H1 (cell line): ENCODE data around the gene MPDZ. TPM values are rescaled to one million over a fixed set of nuclear protein-coding genes. Genes with fewer than 3 reads are reported as not detected.

Experiments used
- CTCF ChIA-PET: fragments of 300-600 bp; sonication (Branson Sonifier 250); formaldehyde crosslinking; loops from one replicate; lab custom pipeline; 2021; ENCODE audit not compliant: partially characterized antibody; lab: Charles Lee
- POLR2A ChIA-PET: fragments of 300-600 bp; sonication (Branson Sonifier 250); formaldehyde crosslinking; loops from one replicate; lab custom pipeline; 2021; ENCODE audit warnings: inconsistent platforms; ENCODE audit not compliant: partially characterized antibody; lab: Charles Lee
- DNase-seq, 2 experiments: peaks; one replicate each; pipeline versions ENCODE4 v3.0.0 to v3.0.0-alpha.2; 2010 to 2022; ENCODE audit warnings: low spot score in 2 of 2, low read depth in 1 of 2, mixed read lengths in 1 of 2
- FAIRE-seq: peaks from 2 replicates; lab custom pipeline; 2011; peaks lifted over from hg19 to GRCh38; lab: Jason Lieb, UNC
- H2AFZ ChIP-seq: 2 replicates; pipeline ENCODE4 v1.8.1; 2012; ENCODE audit warnings: low read length, inconsistent platforms
- H2AK5ac ChIP-seq: 2 replicates; pipeline ENCODE4 v1.6.1; 2013; ENCODE audit warnings: low read depth, low read length
- H2BK120ac ChIP-seq: replicated peaks from 2 replicates; pipeline ENCODE3; 2013; ENCODE audit warnings: low read depth, low read length, inconsistent platforms
- H2BK12ac ChIP-seq: 2 replicates; pipeline ENCODE4 v1.6.1; 2013; ENCODE audit warnings: low read depth, low read length
- H2BK15ac ChIP-seq: 2 replicates; pipeline ENCODE4 v1.6.1; 2013; ENCODE audit warnings: low read length
- H2BK20ac ChIP-seq: 2 replicates; pipeline ENCODE4 v1.6.1; 2013; ENCODE audit warnings: low read length
- H2BK5ac ChIP-seq: 2 replicates; pipeline ENCODE4 v1.6.1; 2013; ENCODE audit warnings: low read depth, low read length
- H3K14ac ChIP-seq: 2 replicates; pipeline ENCODE4 v1.6.1; 2013; ENCODE audit warnings: inconsistent platforms; ENCODE audit not compliant: insufficient read length
- H3K18ac ChIP-seq: 2 replicates; pipeline ENCODE4 v1.6.1; 2013; ENCODE audit warnings: low read length; ENCODE audit errors: extremely low read depth
- H3K23ac ChIP-seq: 2 replicates; pipeline ENCODE4 v1.6.1; 2013; ENCODE audit warnings: inconsistent platforms; ENCODE audit not compliant: insufficient read length
- H3K23me2 ChIP-seq: 2 replicates; pipeline ENCODE4 v1.6.1; 2013; ENCODE audit warnings: low read depth, low read length
- H3K27ac ChIP-seq: 2 replicates; pipeline ENCODE4 v1.6.1; 2011; ENCODE audit warnings: low read depth, low read length, inconsistent platforms
- H3K27me3 ChIP-seq, 4 experiments: replicated peaks in 1 of 4; 1 replicate in 1 of 4; 2 replicates in 3 of 4; pipeline versions ENCODE4 v1.6.1 to v1.8.1; 2011 to 2013; ENCODE audit warnings: low read length in 3 of 4, mild to moderate bottlenecking in 3 of 4, inconsistent platforms in 2 of 4, mixed read lengths in 2 of 4, moderate library complexity in 1 of 4; ENCODE audit not compliant: control insufficient read depth in 3 of 4, insufficient read depth in 3 of 4; ENCODE audit errors: extremely low read depth in 1 of 4
- H3K36me3 ChIP-seq, 4 experiments: 2 replicates each; pipeline versions ENCODE4 v1.6.1 to v1.8.1; 2011 to 2013; ENCODE audit warnings: mild to moderate bottlenecking in 4 of 4, low read length in 3 of 4, moderate library complexity in 2 of 4, control low read depth in 1 of 4, inconsistent platforms in 1 of 4; ENCODE audit not compliant: insufficient read depth in 4 of 4, control insufficient read depth in 2 of 4
- H3K4ac ChIP-seq: replicated peaks from 2 replicates; pipeline ENCODE3; 2013; ENCODE audit warnings: low read length, low read depth, mixed read lengths, inconsistent platforms; ENCODE audit not compliant: insufficient read length
- H3K4me1 ChIP-seq, 4 experiments: replicated peaks in 1 of 4; 1 replicate in 1 of 4; 2 replicates in 3 of 4; pipeline versions ENCODE4 v1.6.1 to v1.8.1; 2011 to 2013; ENCODE audit warnings: low read length in 3 of 4, inconsistent platforms in 2 of 4, mixed read lengths in 1 of 4; ENCODE audit not compliant: insufficient read depth in 4 of 4, control insufficient read depth in 3 of 4
- H3K4me2 ChIP-seq, 2 experiments: 2 replicates each; pipeline versions ENCODE4 v1.6.1 to v1.8.1; 2011 to 2013; ENCODE audit warnings: low read depth in 2 of 2, low read length in 2 of 2, control low read depth in 1 of 2, inconsistent platforms in 1 of 2, mild to moderate bottlenecking in 1 of 2; ENCODE audit not compliant: insufficient read depth in 1 of 2
- H3K4me3 ChIP-seq, 4 experiments: fragments of 200-600, 300-600 bp in 1 of 4; sonication (generic), shearing (Covaris generic), sonication (Bioruptor Twin) in 1 of 4; 2 replicates each; pipeline versions ENCODE4 v1.5.1 to v1.8.1; 2011 to 2016; ENCODE audit warnings: low read length in 4 of 4, low read depth in 3 of 4, control low read depth in 2 of 4, inconsistent platforms in 2 of 4, mild to moderate bottlenecking in 2 of 4, mixed read lengths in 1 of 4, moderate library complexity in 1 of 4; ENCODE audit not compliant: insufficient read depth in 2 of 4; ENCODE audit errors: extremely low read depth in 1 of 4
- H3K56ac ChIP-seq: replicated peaks from 2 replicates; pipeline ENCODE3; 2013; ENCODE audit warnings: low read depth, mild to moderate bottlenecking, mixed read lengths, low read length, inconsistent platforms; ENCODE audit not compliant: insufficient read length
- H3K79me1 ChIP-seq: 2 replicates; pipeline ENCODE4 v1.6.1; 2013; ENCODE audit warnings: low read depth, low read length, control low read depth
- H3K79me2 ChIP-seq, 2 experiments: 2 replicates each; pipeline versions ENCODE4 v1.6.1 to v1.8.1; 2012 to 2013; ENCODE audit warnings: low read length in 2 of 2, mild to moderate bottlenecking in 2 of 2, inconsistent platforms in 1 of 2; ENCODE audit not compliant: insufficient read depth in 2 of 2, control insufficient read depth in 1 of 2
- H3K9ac ChIP-seq, 4 experiments: replicated peaks in 1 of 4; 1 replicate in 1 of 4; 2 replicates in 3 of 4; pipeline versions ENCODE4 v1.6.1 to v1.8.1; 2011 to 2013; ENCODE audit warnings: low read depth in 3 of 4, low read length in 3 of 4, control low read depth in 2 of 4, mild to moderate bottlenecking in 2 of 4, moderate library complexity in 2 of 4, inconsistent platforms in 1 of 4; ENCODE audit errors: extremely low read depth in 1 of 4
- H3K9me3 ChIP-seq, 2 experiments: 2 replicates each; pipeline versions ENCODE4 v1.6.1 to v1.8.1; 2012 to 2013; ENCODE audit warnings: mild to moderate bottlenecking in 2 of 2, moderate library complexity in 2 of 2, control low read depth in 1 of 2, inconsistent platforms in 1 of 2, low read depth in 1 of 2, low read length in 1 of 2, mixed read lengths in 1 of 2; ENCODE audit not compliant: insufficient read depth in 2 of 2
- H4K20me1 ChIP-seq, 2 experiments: replicated peaks in 1 of 2; 2 replicates each; pipeline versions ENCODE3 to v1.8.1; 2011 to 2013; ENCODE audit warnings: inconsistent platforms in 2 of 2, low read length in 2 of 2, mild to moderate bottlenecking in 1 of 2; ENCODE audit not compliant: insufficient read depth in 2 of 2, control insufficient read depth in 1 of 2
- H4K5ac ChIP-seq: 2 replicates; pipeline ENCODE4 v1.6.1; 2013; ENCODE audit warnings: low read length, low read depth, mixed read lengths, inconsistent platforms; ENCODE audit not compliant: insufficient read length
- H4K8ac ChIP-seq: 2 replicates; pipeline ENCODE4 v1.8.0; 2013; ENCODE audit warnings: mild to moderate bottlenecking, moderate library complexity, low read length, inconsistent platforms; ENCODE audit not compliant: insufficient read depth; ENCODE audit errors: extremely low read depth
- H4K91ac ChIP-seq: replicated peaks from 2 replicates; pipeline ENCODE3; 2013; ENCODE audit warnings: low read length, mixed read lengths, inconsistent platforms; ENCODE audit not compliant: insufficient read length
- BACH1 ChIP-seq: IDR thresholded peaks from 2 replicates; pipeline ENCODE4 v1.6.1; 2012; ENCODE audit warnings: low read length, improper control_type of control experiment
- CBX5 ChIP-seq: fragments of 300-800, 300-1000 bp; sonication (generic); IDR thresholded peaks from 2 replicates; pipeline ENCODE4 v1.7.1; 2016; ENCODE audit warnings: antibody characterized with exemption, low read length, low read depth
- CBX8 ChIP-seq: fragments of 300-800, 300-1000 bp; sonication (generic); IDR thresholded peaks from 2 replicates; pipeline ENCODE4 v1.7.1; 2016; ENCODE audit warnings: low read depth, low read length, borderline replicate concordance
- CEBPB ChIP-seq: IDR thresholded peaks from 2 replicates; pipeline ENCODE4 v1.6.1; 2012; ENCODE audit warnings: low read depth, low read length
- CHD2 ChIP-seq: IDR thresholded peaks from 2 replicates; pipeline ENCODE4 v1.6.1; 2012; ENCODE audit warnings: low read length, improper control_type of control experiment
- PHF8 ChIP-seq: fragments of 200-600 bp; sonication (generic); conservative IDR thresholded peaks from 2 replicates; pipeline ENCODE4 v1.7.1; 2012; ENCODE audit warnings: low read depth, mild to moderate bottlenecking, inconsistent platforms, low read length, moderate library complexity
- RNF2 ChIP-seq: fragments of 200-900, 300-1000 bp; sonication (generic); IDR thresholded peaks from 2 replicates; pipeline ENCODE4 v1.7.1; 2016; ENCODE audit warnings: borderline replicate concordance, low read depth, mild to moderate bottlenecking, antibody characterized with exemption, low read length; ENCODE audit not compliant: poor library complexity, severe bottlenecking; ENCODE audit errors: missing control alignments
- RXRA ChIP-seq: IDR thresholded peaks from 2 replicates; pipeline ENCODE4 v1.6.1; 2011; ENCODE audit warnings: low read depth, mild to moderate bottlenecking, low read length, moderate library complexity; ENCODE audit not compliant: insufficient read depth
- SP2 ChIP-seq: IDR thresholded peaks from 2 replicates; pipeline ENCODE4 v1.6.1; 2012; ENCODE audit warnings: mild to moderate bottlenecking, low read length, inconsistent platforms
- WGBS, 2 experiments: shearing (Covaris generic) in 1 of 2; methylation state at CpG; one replicate each; pipeline versions ENCODE4 v1.1.6 to v1.1.7; 2013 to 2015; ENCODE audit warnings: low lambda C conversion rate in 2 of 2, mixed read lengths in 2 of 2, inconsistent platforms in 1 of 2, low coverage in 1 of 2, missing lambda C conversion rate in 1 of 2; ENCODE audit not compliant: insufficient replicate concordance in 2 of 2, insufficient coverage in 1 of 2, insufficient read length in 1 of 2; ENCODE audit errors: extremely low coverage in 1 of 2, missing lambda C conversion rate in 1 of 2; 5-methylcytosine and 5-hydroxymethylcytosine counted together
- polyA plus RNA-seq, 7 experiments: library from polyadenylated mRNA; depleted of rRNA in 3 of 7; stranded (reverse) in 5 of 7; unstranded in 2 of 7; fragments of >200 nt in 5 of 7; fragments of 200-250 nt in 2 of 7; gene quantifications; 1 replicate in 5 of 7; 2 replicates in 1 of 7; 4 replicates in 1 of 7; pipeline versions ENCODE4 v1.2.1 to v1.2.3, GENCODE V29; 2011 to 2013; ENCODE audit warnings: missing spikeins in 2 of 7, mixed read lengths in 2 of 7
- total RNA-seq: library from RNA; stranded (reverse); fragmentation: NEBNext Ultra II Directional; extraction: Animal tissue kit (Norgen Biotek cat#: 25700); gene quantifications from 2 replicates; pipeline ENCODE4 v1.2.1, GENCODE V29; 2021

MPDZ gene
- total and polyA plus RNA-seq, 2 of the 8 experiments (the other 6 are each of a cell fraction or from before 2014, with no cell fraction given) = 14.6 to 39.4 TPM

DNA sequence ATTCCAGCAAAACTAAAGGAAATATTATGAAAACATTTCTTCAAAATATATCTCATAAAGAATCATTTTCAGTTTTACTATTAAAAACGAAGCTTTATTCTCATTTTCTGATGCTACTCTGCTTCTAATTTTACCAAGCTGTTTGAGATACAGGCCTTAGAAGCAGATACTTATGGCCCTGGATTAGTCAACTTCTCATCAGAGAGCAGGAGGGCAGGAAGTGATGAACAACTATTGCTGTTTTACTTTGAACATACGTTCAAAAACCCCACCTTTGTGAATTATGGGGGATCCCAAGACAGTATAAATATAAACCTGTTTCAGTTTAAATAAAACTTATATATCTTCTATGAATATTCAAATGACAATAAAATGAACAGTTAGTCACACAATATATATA is 16.0 kb downstream of the MPDZ start:
- H3K79me2 ChIP-seq = peaks cover 0 to 87% of the 10 kb centered on the region in 2 experiments; a peak in 2 of 4 replicates
- H3K18ac ChIP-seq = no peak overlapping the region
- 85% methylated on average over 2 of the region's 2 CpGs; no CpG with 5 or more reads in 1 of the 2 experiments for WGBS, 2 experiments
- H3K27ac ChIP-seq = no peak overlapping the region
- no peaks in the 10 kb centered on the region for H3K36me3 ChIP-seq
- no peak overlapping the region for H3K14ac ChIP-seq
- H3K4ac ChIP-seq = no peak overlapping the region
- H3K27me3 ChIP-seq = no peaks in the 10 kb centered on the region
- no peak overlapping the region for H2BK120ac ChIP-seq
- H3K23ac ChIP-seq = no peak overlapping the region
- no peak overlapping the region for H2BK15ac ChIP-seq
- no peaks in the 10 kb centered on the region; the same call in 1 of the 2 replicates for H3K23me2 ChIP-seq
- H3K4me3 ChIP-seq = no peak overlapping the region
- no peak overlapping the region for H2BK12ac ChIP-seq
- no peak overlapping the region for H2BK20ac ChIP-seq
- no peak overlapping the region for H4K8ac ChIP-seq
- CTCF ChIA-PET = no interaction called here
- peaks cover 0 to 5% of the 10 kb centered on the region in 2 experiments for H4K20me1 ChIP-seq
- no peaks in the 10 kb centered on the region for H3K9me3 ChIP-seq
- no peak for DNase-seq
- H3K56ac ChIP-seq = no peak overlapping the region
- FAIRE-seq = no peak
- peaks cover 2% of the 10 kb centered on the region; the same call in 1 of the 2 replicates for H3K79me1 ChIP-seq
- POLR2A ChIA-PET = no interaction called here
- H4K91ac ChIP-seq = no peak overlapping the region
- TF ChIP-seq CBX8 = no peak
- TF ChIP-seq CBX5 = no peak
- TF ChIP-seq RNF2 = no peak
- TF ChIP-seq CHD2 = no peak
- no peak for TF ChIP-seq CEBPB
- TF ChIP-seq BACH1 = no peak
- no peak for TF ChIP-seq SP2
- no peak for TF ChIP-seq RXRA
- TF ChIP-seq PHF8 = no peak
- H4K5ac ChIP-seq = no peak overlapping the region
- H3K4me2 ChIP-seq = no peak overlapping the region
- H2AK5ac ChIP-seq = no peak overlapping the region
- H3K4me1 ChIP-seq = peaks cover 0 to 4% (median under 1%) of the 10 kb centered on the region in 4 experiments; a peak in 2 of 7 replicates
- H2BK5ac ChIP-seq = no peak overlapping the region
- H2AFZ ChIP-seq = no peak overlapping the region
- H3K9ac ChIP-seq = no peak overlapping the region
